HEK293 (cell line): ENCODE results near the gene ARHGAP26.

Experiments
- CTCF ChIA-PET: fragments of 350-600 bp; formaldehyde crosslinking; extraction: SDS; loops from one replicate; lab custom pipeline; 2021; ENCODE audit warnings: antibody characterized with exemption; lab: Yijun Ruan, JAX
- POLR2A ChIA-PET: fragments of 300-600 bp; formaldehyde crosslinking; extraction: SDS; loops from one replicate; lab custom pipeline; 2020; ENCODE audit warnings: antibody characterized with exemption, inconsistent platforms; lab: Yijun Ruan, JAX
- H3K27ac ChIP-seq: fragments of 200-500 bp; sonication (Bioruptor generic); 2 replicates; pipeline ENCODE4 v1.5.1; 2014; ENCODE audit warnings: low read depth, low read length, control low read depth, inconsistent platforms; ENCODE audit errors: extremely low read depth
- H3K36me3 ChIP-seq, 2 experiments: fragments of 200-500 bp in 1 of 2; sonication (Bioruptor generic) in 1 of 2; 1 replicate in 1 of 2; 2 replicates in 1 of 2; pipeline ENCODE4 v1.5.1; 2014 to 2017; ENCODE audit warnings: inconsistent platforms in 2 of 2, low read length in 2 of 2; ENCODE audit not compliant: control insufficient read depth in 2 of 2, insufficient read depth in 1 of 2
- H3K4me1 ChIP-seq: fragments of 200-500 bp; sonication (Bioruptor generic); 2 replicates; pipeline ENCODE4 v1.5.1; 2014; ENCODE audit warnings: mild to moderate bottlenecking, low read length, inconsistent platforms; ENCODE audit not compliant: control insufficient read depth, insufficient read depth
- H3K4me3 ChIP-seq: 2 replicates; pipeline ENCODE4 v1.5.1; 2011; ENCODE audit warnings: low read depth, mild to moderate bottlenecking, control low read depth, low read length, moderate library complexity
- H3K9me3 ChIP-seq: fragments of 200-500 bp; sonication (Bioruptor generic); 2 replicates; pipeline ENCODE4 v1.5.1; 2014; ENCODE audit warnings: low read depth, low read length, inconsistent platforms; ENCODE audit not compliant: control insufficient read depth, insufficient read depth
- FEZF1 ChIP-seq: fragments of 450-650 bp; formaldehyde crosslinking; IDR thresholded peaks from 2 replicates; pipeline ENCODE4 v1.5.1; 2016; ENCODE audit warnings: missing biosample characterization, missing genetic modification characterization
- HOXD13 ChIP-seq: sonication (generic); formaldehyde crosslinking; IDR thresholded peaks from 2 replicates; pipeline ENCODE4 v1.8.0; 2022; ENCODE audit warnings: missing genetic modification reagents, borderline replicate concordance
- KLF9 ChIP-seq: fragments of 450-650 bp; formaldehyde crosslinking; IDR thresholded peaks from 2 replicates; pipeline ENCODE4 v1.5.1; 2016; ENCODE audit warnings: missing biosample characterization, missing genetic modification characterization, low read depth
- SCRT1 ChIP-seq: fragments of 450-650 bp; formaldehyde crosslinking; IDR thresholded peaks from 2 replicates; pipeline ENCODE4 v1.5.1; 2016; ENCODE audit warnings: missing biosample characterization, missing genetic modification characterization, borderline replicate concordance
- SCRT2 ChIP-seq: fragments of 450-650 bp; formaldehyde crosslinking; IDR thresholded peaks from 2 replicates; pipeline ENCODE4 v1.5.1; 2016; ENCODE audit warnings: missing biosample characterization, missing genetic modification characterization
- SP3 ChIP-seq: fragments of 450-650 bp; formaldehyde crosslinking; IDR thresholded peaks from 2 replicates; pipeline ENCODE4 v1.5.1; 2016; ENCODE audit warnings: missing biosample characterization, missing genetic modification characterization
- SP7 ChIP-seq: fragments of 450-650 bp; formaldehyde crosslinking; IDR thresholded peaks from 2 replicates; pipeline ENCODE4 v1.5.1; 2016; ENCODE audit warnings: missing biosample characterization, missing genetic modification characterization
- YY2 ChIP-seq: fragments of 450-650 bp; formaldehyde crosslinking; IDR thresholded peaks from 2 replicates; pipeline ENCODE4 v1.5.1; 2016; ENCODE audit warnings: missing biosample characterization, missing genetic modification characterization
- ZBTB20 ChIP-seq: fragments of 450-650 bp; formaldehyde crosslinking; IDR thresholded peaks from 2 replicates; pipeline ENCODE4 v1.5.1; 2016; ENCODE audit warnings: missing biosample characterization, missing genetic modification characterization
- ZNF112 ChIP-seq: fragments of 450-650 bp; formaldehyde crosslinking; IDR thresholded peaks from 2 replicates; pipeline ENCODE4 v1.5.0; 2017; ENCODE audit warnings: missing biosample characterization, missing genetic modification characterization
- ZNF114 ChIP-seq: fragments of 450-650 bp; formaldehyde crosslinking; IDR thresholded peaks from 2 replicates; pipeline ENCODE4 v1.5.0; 2017; ENCODE audit warnings: missing biosample characterization, missing genetic modification characterization
- ZNF155 ChIP-seq: fragments of 450-650 bp; formaldehyde crosslinking; IDR thresholded peaks from 2 replicates; pipeline ENCODE4 v1.5.1; 2016; ENCODE audit warnings: missing biosample characterization, missing genetic modification characterization
- ZNF157 ChIP-seq: fragments of 450-650 bp; formaldehyde crosslinking; IDR thresholded peaks from 2 replicates; pipeline ENCODE4 v1.5.1; 2016; ENCODE audit warnings: missing biosample characterization, missing genetic modification characterization
- ZNF174 ChIP-seq: fragments of 450-650 bp; formaldehyde crosslinking; IDR thresholded peaks from 2 replicates; pipeline ENCODE4 v1.5.0; 2017; ENCODE audit warnings: missing biosample characterization, mild to moderate bottlenecking, missing genetic modification characterization
- ZNF184 ChIP-seq: fragments of 450-650 bp; IDR thresholded peaks from 2 replicates; pipeline ENCODE4 v1.5.1; 2018; ENCODE audit warnings: missing biosample characterization, mild to moderate bottlenecking, missing genetic modification characterization
- ZNF202 ChIP-seq: fragments of 450-650 bp; formaldehyde crosslinking; IDR thresholded peaks from 2 replicates; pipeline ENCODE4 v1.5.1; 2016; ENCODE audit warnings: missing biosample characterization, missing genetic modification characterization, borderline replicate concordance
- ZNF26 ChIP-seq: fragments of 450-650 bp; formaldehyde crosslinking; IDR thresholded peaks from 2 replicates; pipeline ENCODE4 v1.5.1; 2016; ENCODE audit warnings: missing biosample characterization, missing genetic modification characterization
- ZNF366 ChIP-seq: fragments of 450-650 bp; formaldehyde crosslinking; conservative IDR thresholded peaks from 2 replicates; pipeline ENCODE4 v1.5.1; 2016; ENCODE audit warnings: missing biosample characterization, missing genetic modification characterization
- ZNF394 ChIP-seq: fragments of 450-650 bp; formaldehyde crosslinking; IDR thresholded peaks from 2 replicates; pipeline ENCODE4 v1.5.1; 2016; ENCODE audit warnings: missing biosample characterization, missing genetic modification characterization, mild to moderate bottlenecking, moderate library complexity, borderline replicate concordance
- ZNF48 ChIP-seq: fragments of 450-650 bp; formaldehyde crosslinking; IDR thresholded peaks from 2 replicates; pipeline ENCODE4 v1.5.1; 2016; ENCODE audit warnings: missing biosample characterization, missing genetic modification characterization
- ZNF514 ChIP-seq: fragments of 450-650 bp; formaldehyde crosslinking; IDR thresholded peaks from 2 replicates; pipeline ENCODE4 v1.5.1; 2016; ENCODE audit warnings: missing biosample characterization, missing genetic modification characterization
- ZNF529 ChIP-seq: fragments of 450-650 bp; formaldehyde crosslinking; IDR thresholded peaks from 2 replicates; pipeline ENCODE4 v1.5.1; 2017; ENCODE audit warnings: missing genetic modification characterization, missing biosample characterization; ENCODE audit not compliant: insufficient replicate concordance
- ZNF530 ChIP-seq: fragments of 450-650 bp; formaldehyde crosslinking; IDR thresholded peaks from 2 replicates; pipeline ENCODE4 v1.5.1; 2016; ENCODE audit warnings: low read depth, missing biosample characterization, missing genetic modification characterization
- ZNF830 ChIP-seq: fragments of 450-650 bp; IDR thresholded peaks from 2 replicates; pipeline ENCODE4 v1.5.0; 2018; ENCODE audit warnings: missing biosample characterization, missing genetic modification characterization, low read depth, mild to moderate bottlenecking, moderate library complexity
- TF ChIP-seq, protein P1 (sequence below): fragments of 450-650 bp; formaldehyde crosslinking; IDR thresholded peaks from 2 replicates; pipeline ENCODE4 v1.5.1; 2016; ENCODE audit warnings: missing biosample characterization, missing genetic modification characterization

Gene ARHGAP26

DNA sequence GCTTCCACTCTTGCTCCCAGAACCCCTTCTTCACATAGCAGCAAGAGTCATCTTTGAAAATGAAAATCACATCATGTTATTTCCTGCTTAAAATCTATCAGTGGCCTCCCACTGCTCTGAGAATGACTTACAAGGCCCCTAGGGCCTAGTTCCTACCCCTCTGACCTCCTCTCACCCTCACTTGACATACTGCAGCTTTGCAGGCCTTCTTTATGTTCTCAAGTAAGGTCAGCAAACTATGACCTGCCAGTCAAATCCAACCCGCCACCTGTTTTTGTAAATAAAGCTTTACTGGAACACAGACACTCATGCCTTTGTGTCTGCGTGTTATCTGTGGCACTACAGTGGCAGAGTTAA is 447.6 kb downstream of the ARHGAP26 start:
- no peak for TF ChIP-seq ZNF530
- TF ChIP-seq, protein P1, sequence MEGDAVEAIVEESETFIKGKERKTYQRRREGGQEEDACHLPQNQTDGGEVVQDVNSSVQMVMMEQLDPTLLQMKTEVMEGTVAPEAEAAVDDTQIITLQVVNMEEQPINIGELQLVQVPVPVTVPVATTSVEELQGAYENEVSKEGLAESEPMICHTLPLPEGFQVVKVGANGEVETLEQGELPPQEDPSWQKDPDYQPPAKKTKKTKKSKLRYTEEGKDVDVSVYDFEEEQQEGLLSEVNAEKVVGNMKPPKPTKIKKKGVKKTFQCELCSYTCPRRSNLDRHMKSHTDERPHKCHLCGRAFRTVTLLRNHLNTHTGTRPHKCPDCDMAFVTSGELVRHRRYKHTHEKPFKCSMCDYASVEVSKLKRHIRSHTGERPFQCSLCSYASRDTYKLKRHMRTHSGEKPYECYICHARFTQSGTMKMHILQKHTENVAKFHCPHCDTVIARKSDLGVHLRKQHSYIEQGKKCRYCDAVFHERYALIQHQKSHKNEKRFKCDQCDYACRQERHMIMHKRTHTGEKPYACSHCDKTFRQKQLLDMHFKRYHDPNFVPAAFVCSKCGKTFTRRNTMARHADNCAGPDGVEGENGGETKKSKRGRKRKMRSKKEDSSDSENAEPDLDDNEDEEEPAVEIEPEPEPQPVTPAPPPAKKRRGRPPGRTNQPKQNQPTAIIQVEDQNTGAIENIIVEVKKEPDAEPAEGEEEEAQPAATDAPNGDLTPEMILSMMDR (tag by site-specific recombination), result 0 out of 2 replicates have a peak, but pooled peaks have one; percentile 5
- Histone ChIP-seq H3K36me3 (no peaks in the 10 kb centered on the region), H3K4me1 (peaks cover 4% of the 10 kb centered on the region), H3K9me3 (no peaks in the 10 kb centered on the region), H3K27ac (no peak overlapping the region), H3K4me3 (no peak overlapping the region)
- ChIA-PET POLR2A (no interaction called here), CTCF (interaction anchor here (1.1 kb wide), 1 partner anchor 9 kb away, joined by 3 read pairs; no protein-coding TSS in a partner anchor)

DNA sequence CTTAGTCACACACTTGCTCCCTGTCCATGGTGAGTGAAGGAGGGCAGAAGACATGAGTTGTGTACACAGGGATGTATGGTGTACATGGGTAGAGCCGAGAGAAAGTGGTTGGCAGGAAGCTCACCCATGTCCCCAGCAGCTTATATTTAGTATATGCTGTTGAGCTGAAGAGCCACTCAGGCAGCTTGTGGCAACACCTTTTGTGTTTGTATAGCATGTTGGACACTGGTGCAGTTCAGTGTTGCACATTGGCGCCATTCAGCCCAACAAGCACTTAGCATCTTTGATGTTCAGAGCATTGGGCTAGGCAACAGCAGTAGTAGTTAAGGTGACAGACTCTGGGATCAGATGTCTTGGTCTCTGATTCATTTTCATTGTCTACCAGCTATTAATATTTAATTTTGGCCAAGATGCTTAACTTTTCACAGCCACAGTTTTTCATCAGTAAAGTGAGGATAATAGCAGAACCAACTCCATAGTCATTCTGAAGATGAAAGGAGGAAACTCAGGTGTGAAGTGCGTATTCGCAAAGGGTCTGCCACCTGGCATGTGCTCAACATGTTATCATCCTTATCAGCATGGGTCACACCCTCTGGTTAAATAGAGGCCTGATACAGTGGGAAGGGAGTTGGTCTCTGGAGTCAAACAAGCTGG is 448.5 kb downstream of the ARHGAP26 start:
- POLR2A ChIA-PET, result no interaction called here
- H3K4me3 ChIP-seq, result no peak overlapping the region
- H3K36me3 ChIP-seq, result no peaks in the 10 kb centered on the region
- H3K27ac ChIP-seq, result no peak overlapping the region
- CTCF ChIA-PET, result interaction anchor here (0.6 to 1.3 kb wide), 3 partner anchors 9 to 117 kb away, joined by 3 to 5 read pairs (median 4); no protein-coding TSS in a partner anchor
- no peaks in the 10 kb centered on the region for H3K9me3 ChIP-seq
- H3K4me1 ChIP-seq, result peaks cover 5% of the 10 kb centered on the region
- TF ChIP-seq ZNF48 (tag by site-specific recombination), result no peak
- TF ChIP-seq HOXD13, result no peak

GRCh38 chr5:143219696-143220095 is 449.5 kb downstream of the ARHGAP26 start:
- Histone ChIP-seq H3K27ac (no peak overlapping the region), H3K4me3 (no peak overlapping the region), H3K4me1 (peaks cover 5% of the 10 kb centered on the region), H3K36me3 (no peaks in the 10 kb centered on the region), H3K9me3 (no peaks in the 10 kb centered on the region)
- ChIA-PET POLR2A (interaction anchor here (1.4 kb wide), 1 partner anchor 11 kb away, joined by 4 read pairs; no protein-coding TSS in a partner anchor), CTCF (interaction anchor here (1.3 kb wide), 1 partner anchor 20 kb away, joined by 3 read pairs; no protein-coding TSS in a partner anchor)
- TF ChIP-seq ZNF366 (no peak), ZBTB20 (tag by site-specific recombination) (peak; percentile 69), ZNF157 (tag by site-specific recombination) (no peak), ZNF26 (tag by site-specific recombination) (no peak), KLF9 (no peak), ZNF202 (tag by site-specific recombination) (no peak), ZNF830 (tag by site-specific recombination) (no peak), SP3 (tag by site-specific recombination) (no peak)

DNA sequence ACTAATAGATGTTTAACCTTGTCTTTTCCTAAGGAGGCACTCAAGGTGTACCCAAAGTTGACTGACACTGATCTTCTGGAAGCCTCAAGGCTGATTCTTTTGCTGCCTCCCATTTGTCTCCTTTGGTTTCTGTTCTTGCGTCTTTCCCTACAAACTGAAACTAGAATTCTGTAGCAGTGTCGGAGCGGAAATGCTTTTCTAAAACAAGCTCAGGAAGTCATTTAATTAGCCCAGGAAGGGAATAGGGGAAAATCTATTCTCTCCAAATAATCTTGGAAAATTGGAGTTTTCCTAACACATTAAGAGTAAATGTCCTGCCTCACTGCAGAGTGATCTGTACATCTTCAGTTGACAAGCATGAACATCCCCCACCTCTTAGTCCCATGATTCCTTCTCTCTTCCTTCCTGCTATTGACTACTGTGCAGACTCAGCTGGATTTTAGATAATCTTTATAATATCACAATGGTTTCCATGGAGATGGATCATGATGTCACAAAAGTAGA is 450.6 kb downstream of the ARHGAP26 start:
- TF ChIP-seq ZNF394 (tag by site-specific recombination) (no peak), FEZF1 (tag by site-specific recombination) (no peak), YY2 (no peak), SCRT1 (tag by site-specific recombination) (no peak), SP7 (tag by site-specific recombination) (no peak), SCRT2 (tag by site-specific recombination) (no peak), ZNF174 (tag by site-specific recombination) (no peak), ZNF830 (tag by site-specific recombination) (no peak), ZNF514 (no peak), ZNF155 (tag by site-specific recombination) (no peak), ZNF529 (tag by site-specific recombination) (no peak), ZNF112 (tag by site-specific recombination) (no peak), ZNF184 (tag by site-specific recombination) (no peak), ZNF114 (tag by site-specific recombination) (no peak)
- TF ChIP-seq, all 188 proteins: peak for 0

More for the DNA sequence above, 450.6 kb downstream of the ARHGAP26 start:
- Histone ChIP-seq H3K4me3 (no peak overlapping the region), H3K27ac (no peak overlapping the region), H3K36me3 (no peaks in the 10 kb centered on the region), H3K4me1 (peaks cover 5% of the 10 kb centered on the region), H3K9me3 (no peaks in the 10 kb centered on the region)
- POLR2A ChIA-PET, result no interaction called here
- CTCF ChIA-PET, result no interaction called here
